Panc1 (cell line): ENCODE results near the gene PNMA1. TPM values are rescaled to one million over a fixed set of nuclear protein-coding genes. Genes with fewer than 3 reads are reported as not detected.

Experiments
- ATAC-seq: fragments of 200-7000 bp; cut with Tn5 transposase; 2 replicates; pipeline ENCODE4 v1.9.1; 2020; ENCODE audit warnings: mild to moderate bottlenecking, moderate library complexity
- BruUV-seq: library from RNA; stranded (reverse); fragments of 400-500 nt; replicated peaks from 2 replicates; lab custom pipeline; 2021; lab: Mats Ljungman, UMichigan
- CTCF ChIA-PET: fragments of 300-600 bp; sonication (Branson Sonifier 250); formaldehyde crosslinking; loops from one replicate; lab custom pipeline; 2022; ENCODE audit warnings: antibody characterized with exemption; lab: Charles Lee
- POLR2A ChIA-PET: fragments of 300-600 bp; sonication (Branson Sonifier 250); formaldehyde crosslinking; loops from one replicate; lab custom pipeline; 2022; ENCODE audit warnings: antibody characterized with exemption; lab: Charles Lee
- DNase-seq: peaks from one replicate; pipeline ENCODE4 v3.0.0-alpha.2; 2010; ENCODE audit warnings: low read depth, low spot score
- H3K27ac ChIP-seq: 2 replicates; pipeline ENCODE4 v1.5.1; 2011; ENCODE audit warnings: mild to moderate bottlenecking, low read length, inconsistent platforms
- H3K27me3 ChIP-seq: fragments of 200-500 bp; sonication (Bioruptor generic); 2 replicates; pipeline ENCODE4 v1.6.0; 2014; ENCODE audit warnings: low read length, inconsistent platforms; ENCODE audit not compliant: control insufficient read depth, insufficient read depth
- H3K36me3 ChIP-seq: fragments of 200-500 bp; sonication (Bioruptor generic); 2 replicates; pipeline ENCODE4 v1.5.1; 2014; ENCODE audit warnings: inconsistent platforms, mild to moderate bottlenecking, low read length, moderate library complexity; ENCODE audit not compliant: control insufficient read depth, insufficient read depth
- H3K4me1 ChIP-seq: 2 replicates; pipeline ENCODE4 v1.5.1; 2011; ENCODE audit warnings: inconsistent platforms, mild to moderate bottlenecking, low read length, moderate library complexity; ENCODE audit not compliant: control insufficient read depth, insufficient read depth
- H3K4me3 ChIP-seq, 2 experiments: 2 replicates each; pipeline ENCODE4 v1.5.1; 2011 to 2012; ENCODE audit warnings: low read depth in 2 of 2, low read length in 2 of 2, mild to moderate bottlenecking in 2 of 2, inconsistent platforms in 1 of 2, moderate library complexity in 1 of 2
- H3K9me3 ChIP-seq: fragments of 200-500 bp; sonication (Bioruptor generic); 2 replicates; pipeline ENCODE4 v1.5.1; 2014; ENCODE audit warnings: low read depth, mild to moderate bottlenecking, inconsistent platforms, low read length, moderate library complexity; ENCODE audit not compliant: control insufficient read depth, insufficient read depth
- POLR2AphosphoS5 ChIP-seq: IDR thresholded peaks from 2 replicates; pipeline ENCODE4 v1.6.1; 2012; ENCODE audit warnings: mild to moderate bottlenecking, low read depth, low read length, moderate library complexity
- SIN3A ChIP-seq: IDR thresholded peaks from 2 replicates; pipeline ENCODE4 v1.6.1; 2012; ENCODE audit warnings: low read depth, mild to moderate bottlenecking, low read length, moderate library complexity, borderline replicate concordance; ENCODE audit not compliant: insufficient read depth
- TCF7L2 ChIP-seq: IDR thresholded peaks from 2 replicates; pipeline ENCODE4 v1.6.1; 2011; ENCODE audit warnings: mild to moderate bottlenecking, low read depth, low read length, inconsistent platforms
- in situ Hi-C: cut with HindIII; loops from 2 replicates; pipeline ENCODE4 v1.10.0; 2016; ENCODE audit warnings: low sequenced_read_pairs, low pct_unique_long_range_greater_than_20kb
- intact Hi-C: fragments of 100-400 bp; cut with micrococcal nuclease; formaldehyde crosslinking; loops from one replicate; pipeline ENCODE4 v1.10.0; 2022; ENCODE audit not compliant: unreplicated experiment
- total RNA-seq: library from RNA; stranded (reverse); gene quantifications from one replicate; pipeline ENCODE4 v1.2.1, GENCODE V29; 2021; ENCODE audit not compliant: unreplicated experiment
- TF ChIP-seq, protein P1 (sequence below): fragments of 450-650 bp; IDR thresholded peaks from 2 replicates; pipeline ENCODE4 v1.5.1; 2017; ENCODE audit warnings: mild to moderate bottlenecking
- TF ChIP-seq, protein P2 (sequence below), 2 experiments: IDR thresholded peaks; 2 replicates each; pipeline ENCODE4 v1.6.1; 2011 to 2012; ENCODE audit warnings: low read depth in 2 of 2, control low read depth in 1 of 2, low read length in 1 of 2, mild to moderate bottlenecking in 1 of 2, moderate library complexity in 1 of 2; ENCODE audit not compliant: insufficient read depth in 1 of 2

The PNMA1 gene
- total RNA-seq, 1 experiment from 2014 or later: 49.7 TPM

DNA sequence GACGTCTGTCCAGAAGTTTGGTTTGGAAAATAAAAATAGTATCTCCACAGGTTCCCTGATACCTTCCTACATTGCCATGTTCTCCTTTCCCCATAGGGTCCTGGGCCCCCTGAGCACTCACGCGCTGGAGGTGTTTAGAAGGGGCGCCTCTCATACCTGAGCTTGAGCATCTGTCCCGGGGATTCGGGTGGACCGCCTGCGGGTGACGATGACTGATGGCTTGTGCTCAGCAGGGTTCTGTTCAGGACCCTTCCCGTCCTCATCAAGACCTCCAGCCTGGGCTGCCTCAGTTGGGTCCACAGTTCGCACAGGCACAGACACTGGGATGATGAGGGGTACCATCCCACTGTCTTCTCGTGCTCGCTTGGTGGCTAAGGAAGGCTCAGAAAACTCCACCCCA lies 22.7 kb upstream of the PNMA1 start:
- BruUV-seq: no TSS peak
- POLR2A ChIA-PET: no interaction called here
- no peaks in the 10 kb centered on the region for H3K9me3 ChIP-seq
- TF ChIP-seq, protein P1, sequence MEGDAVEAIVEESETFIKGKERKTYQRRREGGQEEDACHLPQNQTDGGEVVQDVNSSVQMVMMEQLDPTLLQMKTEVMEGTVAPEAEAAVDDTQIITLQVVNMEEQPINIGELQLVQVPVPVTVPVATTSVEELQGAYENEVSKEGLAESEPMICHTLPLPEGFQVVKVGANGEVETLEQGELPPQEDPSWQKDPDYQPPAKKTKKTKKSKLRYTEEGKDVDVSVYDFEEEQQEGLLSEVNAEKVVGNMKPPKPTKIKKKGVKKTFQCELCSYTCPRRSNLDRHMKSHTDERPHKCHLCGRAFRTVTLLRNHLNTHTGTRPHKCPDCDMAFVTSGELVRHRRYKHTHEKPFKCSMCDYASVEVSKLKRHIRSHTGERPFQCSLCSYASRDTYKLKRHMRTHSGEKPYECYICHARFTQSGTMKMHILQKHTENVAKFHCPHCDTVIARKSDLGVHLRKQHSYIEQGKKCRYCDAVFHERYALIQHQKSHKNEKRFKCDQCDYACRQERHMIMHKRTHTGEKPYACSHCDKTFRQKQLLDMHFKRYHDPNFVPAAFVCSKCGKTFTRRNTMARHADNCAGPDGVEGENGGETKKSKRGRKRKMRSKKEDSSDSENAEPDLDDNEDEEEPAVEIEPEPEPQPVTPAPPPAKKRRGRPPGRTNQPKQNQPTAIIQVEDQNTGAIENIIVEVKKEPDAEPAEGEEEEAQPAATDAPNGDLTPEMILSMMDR: no peak
- TF ChIP-seq SIN3A (no peak), TCF7L2 (no peak), POLR2AphosphoS5 (no peak)
- TF ChIP-seq, protein P2, sequence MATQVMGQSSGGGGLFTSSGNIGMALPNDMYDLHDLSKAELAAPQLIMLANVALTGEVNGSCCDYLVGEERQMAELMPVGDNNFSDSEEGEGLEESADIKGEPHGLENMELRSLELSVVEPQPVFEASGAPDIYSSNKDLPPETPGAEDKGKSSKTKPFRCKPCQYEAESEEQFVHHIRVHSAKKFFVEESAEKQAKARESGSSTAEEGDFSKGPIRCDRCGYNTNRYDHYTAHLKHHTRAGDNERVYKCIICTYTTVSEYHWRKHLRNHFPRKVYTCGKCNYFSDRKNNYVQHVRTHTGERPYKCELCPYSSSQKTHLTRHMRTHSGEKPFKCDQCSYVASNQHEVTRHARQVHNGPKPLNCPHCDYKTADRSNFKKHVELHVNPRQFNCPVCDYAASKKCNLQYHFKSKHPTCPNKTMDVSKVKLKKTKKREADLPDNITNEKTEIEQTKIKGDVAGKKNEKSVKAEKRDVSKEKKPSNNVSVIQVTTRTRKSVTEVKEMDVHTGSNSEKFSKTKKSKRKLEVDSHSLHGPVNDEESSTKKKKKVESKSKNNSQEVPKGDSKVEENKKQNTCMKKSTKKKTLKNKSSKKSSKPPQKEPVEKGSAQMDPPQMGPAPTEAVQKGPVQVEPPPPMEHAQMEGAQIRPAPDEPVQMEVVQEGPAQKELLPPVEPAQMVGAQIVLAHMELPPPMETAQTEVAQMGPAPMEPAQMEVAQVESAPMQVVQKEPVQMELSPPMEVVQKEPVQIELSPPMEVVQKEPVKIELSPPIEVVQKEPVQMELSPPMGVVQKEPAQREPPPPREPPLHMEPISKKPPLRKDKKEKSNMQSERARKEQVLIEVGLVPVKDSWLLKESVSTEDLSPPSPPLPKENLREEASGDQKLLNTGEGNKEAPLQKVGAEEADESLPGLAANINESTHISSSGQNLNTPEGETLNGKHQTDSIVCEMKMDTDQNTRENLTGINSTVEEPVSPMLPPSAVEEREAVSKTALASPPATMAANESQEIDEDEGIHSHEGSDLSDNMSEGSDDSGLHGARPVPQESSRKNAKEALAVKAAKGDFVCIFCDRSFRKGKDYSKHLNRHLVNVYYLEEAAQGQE (IDR thresholded peaks at IDR 0.05; ENCODE audit: insufficient read depth in 1 of 2, low read depth in 2 of 2, low read length in 1 of 2): no peak
- in situ Hi-C loops: no loop called here
- H3K4me1 ChIP-seq: peaks cover 31% of the 10 kb centered on the region
- no peak overlapping the region for H3K27ac ChIP-seq
- DNase-seq (no peak), ATAC-seq (no peak)
- no peaks in the 10 kb centered on the region for H3K27me3 ChIP-seq
- intact Hi-C loops: no loop called here
- no peaks in the 10 kb centered on the region; the same call in 1 of the 2 replicates for H3K36me3 ChIP-seq
- CTCF ChIA-PET: no interaction called here
- no peak overlapping the region for H3K4me3 ChIP-seq

DNA sequence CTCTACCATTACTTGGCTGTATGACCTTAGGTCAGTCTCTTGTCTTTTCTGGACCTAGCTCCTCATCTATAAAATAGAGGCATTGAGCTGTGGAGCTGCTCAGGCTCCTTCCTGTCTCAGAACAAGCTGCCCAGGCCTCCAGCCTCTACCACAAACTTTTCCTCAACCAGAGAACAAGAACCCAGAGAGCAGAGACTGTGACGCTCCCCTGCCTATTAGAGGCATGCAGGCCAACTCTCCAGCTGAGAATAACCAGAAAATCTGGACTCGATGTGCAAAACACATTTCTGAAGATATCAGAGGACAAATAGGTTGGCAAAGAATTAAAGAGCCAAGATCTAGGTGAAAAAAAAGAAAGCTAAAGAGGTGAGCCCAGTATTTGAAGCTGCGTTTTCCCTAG lies 17.8 kb upstream of the PNMA1 start:
- no peaks in the 10 kb centered on the region for H3K9me3 ChIP-seq
- ATAC-seq: no peak
- ChIA-PET CTCF (interaction anchor here (0.6 kb wide), 1 partner anchor 306 kb away, joined by 3 read pairs; no protein-coding TSS in a partner anchor), POLR2A (no interaction called here)
- 0 out of 2 replicates have a peak overlapping the region, but pooled peaks have one; percentile 51 for H3K27ac ChIP-seq
- H3K4me1 ChIP-seq: peaks cover 42% of the 10 kb centered on the region
- TF ChIP-seq, protein P2 (IDR thresholded peaks at IDR 0.05; ENCODE audit: insufficient read depth in 1 of 2, low read depth in 2 of 2, low read length in 1 of 2): no peak
- TF ChIP-seq POLR2AphosphoS5: no peak
- no peak for TF ChIP-seq TCF7L2
- TF ChIP-seq, protein P1: no peak
- no peak for TF ChIP-seq SIN3A
- H3K4me3 ChIP-seq: no peak overlapping the region
- no peak for DNase-seq
- BruUV-seq: no TSS peak
- no peaks in the 10 kb centered on the region for H3K27me3 ChIP-seq
- H3K36me3 ChIP-seq: peaks cover 11% of the 10 kb centered on the region
- intact Hi-C loops (no loop called here), in situ Hi-C loops (no loop called here)
